Loucy (cell line): ENCODE data around the gene TRIM56.

Experiments
- CTCF ChIP-seq: fragments of 200-600 bp; sonication (generic); conservative IDR thresholded peaks from 2 replicates; pipeline ENCODE4 v1.5.1; 2014; ENCODE audit warnings: mild to moderate bottlenecking, antibody characterized with exemption, low read length
- EZH2phosphoT487 ChIP-seq: fragments of 200-600 bp; IDR thresholded peaks from 2 replicates; pipeline ENCODE4 v1.6.1; 2018; ENCODE audit warnings: antibody characterized with exemption, mild to moderate bottlenecking, moderate library complexity, borderline replicate concordance

- TF ChIP-seq CTCF, result no peak
- TF ChIP-seq EZH2phosphoT487, result no peak
Measured at GRCh38 chr7:101058355-101058754, 26.9 kb upstream of the TRIM56 start.
